Measurements from ENCODE around the gene CYB5RL.
"Not testable (repeated sequence)": the region's sequence is repeated elsewhere in the genome, so short reads cannot be mapped to it uniquely, and the experiment has no call there.

Gene CYB5RL

DNA sequence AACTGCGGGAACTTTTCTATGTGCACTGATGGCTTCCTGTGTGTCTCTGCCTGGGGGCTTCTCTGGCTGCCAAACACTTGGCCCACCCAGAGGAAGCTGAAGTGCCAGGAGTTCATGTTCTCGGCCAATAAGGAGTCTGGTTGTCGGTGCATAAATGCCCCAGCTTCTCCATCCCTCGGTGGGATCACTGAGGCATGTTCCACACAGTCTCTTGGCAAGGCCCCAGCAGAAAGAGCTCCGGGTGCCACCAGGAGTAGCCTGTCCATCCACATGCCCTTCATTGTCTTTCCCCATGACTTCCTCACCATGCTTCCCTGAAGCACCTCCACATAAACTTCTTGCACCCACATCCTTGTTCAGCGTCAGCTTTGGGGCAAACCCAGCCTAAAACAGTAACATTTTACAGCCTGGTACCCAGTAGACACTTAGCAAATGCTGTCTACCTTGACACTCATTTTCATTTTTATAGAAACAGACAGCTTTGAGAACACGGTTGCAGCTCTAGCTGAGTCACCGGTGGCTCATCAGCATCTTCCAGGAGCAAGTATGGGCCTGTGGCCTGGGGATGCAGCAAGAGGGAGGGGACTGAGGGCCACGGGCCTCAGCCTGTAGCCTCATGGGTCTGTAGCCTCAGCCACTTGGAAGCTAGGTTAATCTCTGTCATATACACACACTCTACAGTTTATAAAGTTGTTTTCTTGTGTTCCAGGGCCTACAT lies 32.2 kb downstream of the CYB5RL start:
- TF ChIP-seq, protein P1, sequence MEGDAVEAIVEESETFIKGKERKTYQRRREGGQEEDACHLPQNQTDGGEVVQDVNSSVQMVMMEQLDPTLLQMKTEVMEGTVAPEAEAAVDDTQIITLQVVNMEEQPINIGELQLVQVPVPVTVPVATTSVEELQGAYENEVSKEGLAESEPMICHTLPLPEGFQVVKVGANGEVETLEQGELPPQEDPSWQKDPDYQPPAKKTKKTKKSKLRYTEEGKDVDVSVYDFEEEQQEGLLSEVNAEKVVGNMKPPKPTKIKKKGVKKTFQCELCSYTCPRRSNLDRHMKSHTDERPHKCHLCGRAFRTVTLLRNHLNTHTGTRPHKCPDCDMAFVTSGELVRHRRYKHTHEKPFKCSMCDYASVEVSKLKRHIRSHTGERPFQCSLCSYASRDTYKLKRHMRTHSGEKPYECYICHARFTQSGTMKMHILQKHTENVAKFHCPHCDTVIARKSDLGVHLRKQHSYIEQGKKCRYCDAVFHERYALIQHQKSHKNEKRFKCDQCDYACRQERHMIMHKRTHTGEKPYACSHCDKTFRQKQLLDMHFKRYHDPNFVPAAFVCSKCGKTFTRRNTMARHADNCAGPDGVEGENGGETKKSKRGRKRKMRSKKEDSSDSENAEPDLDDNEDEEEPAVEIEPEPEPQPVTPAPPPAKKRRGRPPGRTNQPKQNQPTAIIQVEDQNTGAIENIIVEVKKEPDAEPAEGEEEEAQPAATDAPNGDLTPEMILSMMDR (IDR thresholded peaks at IDR 0.05; ENCODE audit: extremely low read depth, missing control alignments) = no peak
- DNase-seq (ENCODE audit: low spot score) = no peak

- DNase-seq (ENCODE audit: low spot score) = not testable (repeated sequence)
Measured at GRCh38 chr1:54166357-54166756, 33.5 kb downstream of the CYB5RL start.

DNA sequence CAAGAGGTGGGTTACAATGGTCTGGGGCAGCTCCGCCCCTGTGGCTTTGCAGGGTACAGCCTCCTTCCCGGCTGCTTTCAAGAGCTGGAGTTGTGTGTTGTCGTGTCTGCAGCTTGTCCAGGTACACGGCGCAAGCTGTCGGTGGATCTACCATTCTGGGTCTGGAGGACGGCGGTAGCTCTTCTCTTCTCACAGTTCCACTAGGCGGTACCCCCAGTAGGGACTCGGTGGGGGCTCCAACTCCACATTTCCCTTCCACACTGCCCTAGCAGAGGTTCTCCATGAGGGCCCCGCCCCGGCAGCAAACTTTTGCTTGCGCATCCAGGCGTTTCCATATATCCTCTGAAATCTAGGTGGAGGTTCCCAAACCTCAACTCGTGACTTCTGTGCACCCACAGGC lies 34.7 kb downstream of the CYB5RL start:
- no peak for DNase-seq (ENCODE audit: low spot score)
- TF ChIP-seq, protein P1 (IDR thresholded peaks at IDR 0.05; ENCODE audit: extremely low read depth, missing control alignments) = no peak

DNA sequence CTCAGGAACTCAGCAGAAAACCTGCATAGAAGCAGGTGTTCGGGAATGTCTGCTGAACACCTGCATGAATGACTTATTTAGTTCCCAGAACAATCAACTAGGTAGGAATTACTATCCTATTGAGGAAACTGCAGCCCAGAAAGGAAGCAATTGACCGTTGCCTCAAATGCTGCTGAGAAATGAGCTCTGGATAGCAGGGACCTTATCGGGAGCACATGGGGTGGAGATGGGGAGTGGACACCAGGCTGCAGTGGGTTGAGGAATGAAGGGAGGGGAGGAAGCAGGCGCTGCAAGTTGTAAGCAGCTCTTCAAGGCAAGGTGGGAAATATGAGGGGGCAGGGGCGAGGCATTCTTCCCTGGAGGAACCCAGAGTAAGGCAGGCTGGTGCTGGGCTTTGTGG lies 36.3 kb downstream of the CYB5RL start:
- TF ChIP-seq, protein P1 (IDR thresholded peaks at IDR 0.05; ENCODE audit: extremely low read depth, missing control alignments) = no peak
- DNase-seq (ENCODE audit: low spot score) = no peak

GRCh38 chr1:54163051-54163450 lies 36.8 kb downstream of the CYB5RL start:
- no peak for DNase-seq (ENCODE audit: low spot score)
- TF ChIP-seq, protein P1 (IDR thresholded peaks at IDR 0.05; ENCODE audit: extremely low read depth, missing control alignments) = no peak

DNA sequence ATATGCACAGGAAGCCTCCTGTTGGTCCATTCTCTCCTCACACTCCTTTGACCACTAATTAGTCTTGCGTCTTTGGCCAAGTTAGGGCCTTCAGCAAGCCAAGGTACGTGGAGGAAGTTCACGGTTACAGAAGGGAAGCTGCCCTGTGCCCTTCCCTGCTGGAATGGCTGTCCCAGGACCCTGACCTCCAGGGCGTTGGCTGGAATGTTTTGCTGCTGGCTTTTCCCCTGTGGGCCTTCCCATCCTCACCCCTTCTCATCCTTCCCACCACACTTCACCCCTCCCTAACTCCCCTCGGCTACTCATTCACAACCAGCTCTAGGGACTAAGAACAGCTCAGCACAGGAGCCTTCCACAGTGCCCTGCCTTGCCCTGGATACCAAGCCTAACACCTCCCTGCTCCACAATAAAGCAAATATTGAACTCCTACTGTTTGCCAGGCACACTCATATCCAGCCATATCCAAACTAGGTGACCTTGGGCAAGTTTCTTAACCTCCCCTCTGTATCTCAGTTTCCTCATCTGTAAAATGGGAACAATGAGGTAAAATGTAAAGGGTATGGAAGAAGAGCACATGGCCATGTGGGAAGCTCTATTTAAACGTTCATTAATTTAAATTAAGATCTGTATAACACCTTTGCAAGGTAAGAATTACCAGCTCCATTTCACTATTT lies 38.2 kb downstream of the CYB5RL start:
- DNase-seq (ENCODE audit: low spot score) = no peak
- TF ChIP-seq, protein P1 (IDR thresholded peaks at IDR 0.05; ENCODE audit: extremely low read depth, missing control alignments) = no peak

DNA sequence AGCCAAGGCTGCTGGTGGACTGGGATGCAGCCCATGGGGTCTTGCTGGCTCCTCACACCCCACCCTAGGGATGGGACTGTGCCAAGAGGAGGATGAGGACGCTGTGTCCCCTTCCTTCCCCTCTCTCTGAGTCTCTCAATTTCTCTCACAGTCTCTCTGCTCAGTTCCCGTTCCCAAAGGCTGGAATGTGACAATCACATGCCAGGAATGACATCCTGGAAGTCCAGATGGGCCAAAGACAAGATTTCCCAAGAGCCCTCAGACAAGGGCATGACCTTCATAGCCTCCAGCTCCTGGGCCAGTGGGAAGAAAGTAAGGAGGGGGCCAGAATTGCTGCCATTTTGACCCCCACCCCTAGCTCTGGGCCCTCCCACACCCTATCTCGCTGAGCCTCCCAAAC lies 39.5 kb downstream of the CYB5RL start:
- no peak for DNase-seq (ENCODE audit: low spot score)
- TF ChIP-seq, protein P1 (IDR thresholded peaks at IDR 0.05; ENCODE audit: extremely low read depth, missing control alignments) = no peak
